Retinal pigment epithelial cell (primary cell): ENCODE measurements around the gene LRIG2.

Experiments used
- DNase-seq: peaks from one replicate; pipeline ENCODE4 v3.0.0-alpha.2; 2010; ENCODE audit warnings: low read depth
- H3K4me3 ChIP-seq: 2 replicates; pipeline ENCODE4 v1.5.1; 2011; ENCODE audit warnings: mild to moderate bottlenecking, low read length, control low read depth, moderate library complexity
- CTCF ChIP-seq: conservative IDR thresholded peaks from 2 replicates; pipeline ENCODE4 v1.5.1; 2011; ENCODE audit warnings: low read depth, low read length, control low read depth, inconsistent platforms

LRIG2 gene

GRCh38 chr1:113170519-113170918, 97.5 kb downstream of the LRIG2 start:
- DNase-seq, result no peak
- TF ChIP-seq CTCF, result no peak
- no peak overlapping the region for H3K4me3 ChIP-seq

GRCh38 chr1:113178106-113178505, 105.1 kb downstream of the LRIG2 start:
- TF ChIP-seq CTCF, result no peak
- no peak for DNase-seq

GRCh38 chr1:113178522-113178921, 105.5 kb downstream of the LRIG2 start:
- peak; percentile 50 for TF ChIP-seq CTCF
- DNase-seq, result no peak
- H3K4me3 ChIP-seq, result no peak overlapping the region

More at GRCh38 chr1:113178106-113178505, 105.1 kb downstream of the LRIG2 start:
- no peak overlapping the region for H3K4me3 ChIP-seq
